K562 (cell line): ENCODE measurements around the gene MARS1. TPM values are rescaled to one million over a fixed set of nuclear protein-coding genes. Genes with fewer than 3 reads are reported as not detected.

Experiments
- CAMTA2 ChIP-seq: fragments of 250-450 bp; sonication (Bioruptor Pico); conservative IDR thresholded peaks from 2 replicates; pipeline ENCODE4 v1.5.1; 2022
- CTCF ChIP-seq, 3 experiments: IDR thresholded peaks in 2 of 3; conservative IDR thresholded peaks in 1 of 3; 2 replicates each; pipeline ENCODE4 v1.5.1; 2011 to 2012; ENCODE audit warnings: low read length in 3 of 3, mild to moderate bottlenecking in 3 of 3, control low read depth in 2 of 3, improper control_type of control experiment in 1 of 3, inconsistent platforms in 1 of 3, low read depth in 1 of 3, mixed read lengths in 1 of 3, moderate library complexity in 1 of 3; ENCODE audit not compliant: insufficient read depth in 2 of 3
- E2F1 ChIP-seq: sonication (generic); formaldehyde crosslinking; IDR thresholded peaks from 2 replicates; pipeline ENCODE4 v1.8.1; 2023; ENCODE audit warnings: mild to moderate bottlenecking, missing genetic modification reagents, moderate library complexity
- HEY1 ChIP-seq: fragments of 250-450 bp; sonication (Bioruptor Pico); IDR thresholded peaks from 2 replicates; pipeline ENCODE4 v1.5.0; 2020; ENCODE audit warnings: mild to moderate bottlenecking, moderate library complexity, borderline replicate concordance
- HOMEZ ChIP-seq: fragments of 250-450 bp; sonication (Bioruptor Pico); IDR thresholded peaks from 2 replicates; pipeline ENCODE4 v1.4.0; 2020; ENCODE audit warnings: mild to moderate bottlenecking, moderate library complexity
- NFE2L1 ChIP-seq: fragments of 450-650 bp; IDR thresholded peaks from 2 replicates; pipeline ENCODE4 v1.6.1; 2016; ENCODE audit warnings: missing genetic modification characterization, low read depth, mild to moderate bottlenecking, missing compliant biosample characterization, moderate library complexity, borderline replicate concordance
- NKRF ChIP-seq: fragments of 450-650 bp; IDR thresholded peaks from 2 replicates; pipeline ENCODE4 v1.6.1; 2016; ENCODE audit warnings: borderline replicate concordance
- RBM15 ChIP-seq: fragments of 200-400 bp; formaldehyde crosslinking; IDR thresholded peaks from 2 replicates; pipeline ENCODE4 v1.6.1; 2018; ENCODE audit warnings: mild to moderate bottlenecking, low read length, moderate library complexity; ENCODE audit not compliant: insufficient read depth
- TGIF2 ChIP-seq: sonication (generic); formaldehyde crosslinking; IDR thresholded peaks from 2 replicates; pipeline ENCODE4 v1.8.1; 2022; ENCODE audit warnings: mild to moderate bottlenecking, missing genetic modification reagents, moderate library complexity
- THAP12 ChIP-seq: fragments of 250-450 bp; sonication (Bioruptor Pico); IDR thresholded peaks from 2 replicates; pipeline ENCODE4 v1.9.0; 2021; ENCODE audit warnings: mild to moderate bottlenecking, inconsistent platforms
- ZBTB9 ChIP-seq: fragments of 450-650 bp; formaldehyde crosslinking; IDR thresholded peaks from 2 replicates; pipeline ENCODE4 v1.4.0; 2020; ENCODE audit warnings: mild to moderate bottlenecking, moderate library complexity
- ZKSCAN1 ChIP-seq: fragments of 150-350 bp; IDR thresholded peaks from 2 replicates; pipeline ENCODE4 v1.6.1; 2016; ENCODE audit warnings: low read depth, low read length
- ZNF175 ChIP-seq: fragments of 200-800 bp; sonication (Bioruptor generic); IDR thresholded peaks from 2 replicates; pipeline ENCODE4 v1.6.1; 2016; ENCODE audit warnings: low read depth, mild to moderate bottlenecking, missing genetic modification characterization, missing compliant biosample characterization
- polyA plus RNA-seq, 8 experiments: library from polyadenylated mRNA; depleted of rRNA in 4 of 8; stranded (reverse) in 5 of 8; unstranded in 3 of 8; fragments of >200 nt; fragmentation: Nextera tagmentation in 2 of 8; fragmentation: Illumina TruSeq in 1 of 8; extraction: Ambion mirVana in 2 of 8; extraction: Trizol in 1 of 8; gene quantifications; 2 replicates each; pipeline versions ENCODE4 v1.2.1 to v1.2.3, GENCODE V29; 2011 to 2014; ENCODE audit warnings: inconsistent platforms in 1 of 8, missing spikeins in 1 of 8
- total RNA-seq, 7 experiments: library from RNA; depleted of rRNA in 6 of 7; stranded (reverse); fragments of >200 nt in 6 of 7; fragmentation: Illumina TruSeq in 2 of 7; extraction: Trizol in 2 of 7; gene quantifications; 2 replicates each; pipeline versions ENCODE4 v1.2.1 to v1.2.3, GENCODE V29; 2011 to 2021; ENCODE audit warnings: low replicate concordance in 1 of 7

Gene MARS1
- total and polyA plus RNA-seq, 9 of the 15 experiments (the other 6 are each of a cell fraction or from before 2014, with no cell fraction given) = 117 to 382 (median 220) TPM

GRCh38 chr12:57553343-57554202, 65.7 kb downstream of the MARS1 start (continued):
- TF ChIP-seq THAP12 (no peak), CAMTA2 (CRISPR knock-in tag) (no peak), HEY1 (no peak), NKRF (0 out of 2 replicates have a peak, but pooled peaks have one; percentile 41), RBM15 (no peak), NFE2L1 (no peak), CTCF (IDR thresholded peaks at IDR 0.05 in 2 of 3, conservative IDR thresholded peaks at IDR 0.05 in 1 of 3; ENCODE audit: insufficient read depth in 2 of 3, low read depth in 1 of 3, low read length in 3 of 3) (no peak), HOMEZ (CRISPR knock-in tag) (no peak), ZKSCAN1 (no peak), ZBTB9 (no peak), TGIF2 (no peak), ZNF175 (0 out of 2 replicates have a peak, but pooled peaks have one; percentile 25), E2F1 (no peak)
